GM13977 (cell line): ENCODE data around the gene ZNF324.

Source experiments
- DNase-seq: peaks from one replicate; pipeline ENCODE4 v3.0.0; 2012; ENCODE audit warnings: low spot score
- in situ Hi-C: fragments of 300-500 bp; cut with MboI; formaldehyde crosslinking; loops from one replicate; pipeline ENCODE4 v1.12.0; 2022; ENCODE audit warnings: low sequenced_read_pairs, low pct_unique_long_range_greater_than_20kb, mixed read lengths, inconsistent platforms; ENCODE audit not compliant: unreplicated experiment
- TF ChIP-seq, protein P1 (sequence below): IDR thresholded peaks from 2 replicates; pipeline ENCODE4 v1.5.1; 2012; ENCODE audit warnings: mild to moderate bottlenecking, control low read depth; ENCODE audit not compliant: insufficient read depth; ENCODE audit errors: extremely low read depth, missing control alignments

ZNF324 gene

DNA sequence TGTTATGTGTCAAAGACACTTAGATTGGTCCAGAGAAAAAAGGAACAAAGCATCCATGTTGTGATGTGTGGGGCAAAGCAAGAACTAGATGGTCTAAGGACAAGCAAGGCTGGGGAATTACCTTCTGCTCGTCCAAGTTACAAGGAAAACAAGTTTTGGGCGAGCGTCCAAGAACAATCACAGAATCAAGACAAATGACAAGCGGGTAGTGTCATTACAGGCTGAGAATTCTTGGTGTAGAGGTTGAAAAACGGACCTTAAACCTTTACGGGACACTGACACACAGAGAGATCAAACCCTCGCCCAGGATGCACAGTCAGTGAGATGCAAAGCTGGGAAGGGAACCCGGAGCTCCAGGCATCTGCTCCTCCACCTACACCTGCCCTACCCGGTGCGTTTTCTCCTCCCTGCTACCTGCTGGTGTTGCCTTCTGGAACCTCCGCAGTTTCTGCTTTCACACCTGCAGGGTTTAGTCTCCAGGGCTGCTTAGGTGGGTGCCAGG is 16.0 kb upstream of the ZNF324 start:
- no peak for DNase-seq
- TF ChIP-seq, protein P1, sequence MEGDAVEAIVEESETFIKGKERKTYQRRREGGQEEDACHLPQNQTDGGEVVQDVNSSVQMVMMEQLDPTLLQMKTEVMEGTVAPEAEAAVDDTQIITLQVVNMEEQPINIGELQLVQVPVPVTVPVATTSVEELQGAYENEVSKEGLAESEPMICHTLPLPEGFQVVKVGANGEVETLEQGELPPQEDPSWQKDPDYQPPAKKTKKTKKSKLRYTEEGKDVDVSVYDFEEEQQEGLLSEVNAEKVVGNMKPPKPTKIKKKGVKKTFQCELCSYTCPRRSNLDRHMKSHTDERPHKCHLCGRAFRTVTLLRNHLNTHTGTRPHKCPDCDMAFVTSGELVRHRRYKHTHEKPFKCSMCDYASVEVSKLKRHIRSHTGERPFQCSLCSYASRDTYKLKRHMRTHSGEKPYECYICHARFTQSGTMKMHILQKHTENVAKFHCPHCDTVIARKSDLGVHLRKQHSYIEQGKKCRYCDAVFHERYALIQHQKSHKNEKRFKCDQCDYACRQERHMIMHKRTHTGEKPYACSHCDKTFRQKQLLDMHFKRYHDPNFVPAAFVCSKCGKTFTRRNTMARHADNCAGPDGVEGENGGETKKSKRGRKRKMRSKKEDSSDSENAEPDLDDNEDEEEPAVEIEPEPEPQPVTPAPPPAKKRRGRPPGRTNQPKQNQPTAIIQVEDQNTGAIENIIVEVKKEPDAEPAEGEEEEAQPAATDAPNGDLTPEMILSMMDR = no peak
- in situ Hi-C loops = no loop called here

DNA sequence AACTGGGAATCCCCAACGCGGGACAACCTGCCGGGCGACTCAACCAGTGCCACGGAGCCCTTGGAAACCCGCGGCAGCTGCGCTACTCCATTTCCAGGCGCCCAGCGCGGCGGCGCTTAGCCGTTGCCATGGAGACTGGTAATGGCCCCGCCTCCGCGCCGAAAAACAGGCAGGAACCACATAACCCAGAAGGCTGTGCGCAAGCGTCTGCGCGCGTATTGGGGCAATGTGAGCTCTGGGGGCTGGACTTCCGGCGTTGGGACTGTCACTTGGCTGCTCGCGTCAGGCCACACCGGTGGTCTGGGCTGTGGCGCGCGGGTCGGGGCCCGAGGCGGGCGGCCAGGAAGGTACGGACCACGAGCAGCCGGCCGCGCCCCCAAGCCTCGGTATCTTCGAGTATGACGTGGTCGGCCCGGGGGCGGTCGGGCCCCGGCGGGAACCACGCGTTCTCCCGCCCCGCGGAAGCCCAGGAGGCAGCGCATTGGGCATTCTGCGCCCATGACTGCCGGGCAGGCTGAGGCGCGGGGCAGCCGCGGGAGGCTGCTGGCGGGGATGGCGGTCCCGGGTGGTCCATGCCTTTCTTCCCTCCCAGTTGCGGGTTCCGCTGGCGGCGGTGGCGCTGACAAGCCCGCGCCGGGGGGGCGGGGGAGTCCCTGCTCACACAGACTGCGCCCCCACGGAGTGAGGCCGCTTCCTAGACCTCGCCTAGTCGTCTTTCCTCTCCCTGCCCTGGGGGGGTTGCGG is 15.3 kb upstream of the ZNF324 start, which contains the start of gene ZNF324B:
Gene ZNF324B (plus strand): TSS at position 265 of the 744 bp plus-strand sequence. CDS start 2,080 bp downstream, outside the sequence.
- TF ChIP-seq, protein P1 = no peak
- peak; percentile 98 for DNase-seq
- in situ Hi-C loops = no loop called here

DNA sequence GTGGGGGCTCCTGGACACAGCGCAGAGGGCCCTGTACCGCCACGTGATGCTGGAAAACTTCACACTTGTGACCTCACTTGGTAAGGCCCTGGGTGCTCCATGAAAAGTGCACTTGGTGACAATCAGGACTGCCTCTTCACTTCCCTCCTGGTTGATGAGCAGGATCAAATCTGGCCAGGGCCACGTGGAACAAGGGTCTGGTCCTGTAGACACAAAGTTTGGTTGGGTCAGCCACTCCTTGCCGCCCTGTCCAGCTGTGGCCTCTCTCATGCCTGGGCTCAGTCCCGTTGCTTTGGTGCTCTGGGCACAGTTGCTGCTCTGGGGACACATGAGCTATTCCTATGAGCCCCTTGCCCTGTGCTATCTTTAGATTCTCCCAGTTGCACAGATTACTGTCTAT is 13.1 kb upstream of the ZNF324 start:
- TF ChIP-seq, protein P1 = no peak
- DNase-seq = no peak
- in situ Hi-C loops = no loop called here

DNA sequence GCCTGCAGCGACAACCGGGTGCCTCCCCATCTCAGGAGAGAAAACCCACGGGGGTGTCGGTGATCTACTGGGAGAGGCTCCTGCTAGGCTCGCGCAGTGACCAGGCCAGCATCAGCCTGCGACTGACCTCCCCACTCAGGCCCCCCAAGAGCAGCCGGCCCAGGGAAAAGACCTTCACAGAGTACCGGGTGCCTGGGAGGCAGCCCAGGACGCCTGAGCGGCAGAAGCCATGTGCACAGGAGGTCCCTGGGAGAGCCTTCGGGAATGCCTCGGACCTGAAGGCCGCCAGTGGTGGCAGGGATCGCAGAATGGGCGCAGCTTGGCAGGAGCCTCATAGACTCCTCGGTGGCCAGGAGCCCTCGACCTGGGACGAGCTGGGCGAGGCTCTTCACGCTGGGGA is 11.6 kb upstream of the ZNF324 start:
- no peak for DNase-seq
- in situ Hi-C loops = no loop called here
- TF ChIP-seq, protein P1 = no peak

DNA sequence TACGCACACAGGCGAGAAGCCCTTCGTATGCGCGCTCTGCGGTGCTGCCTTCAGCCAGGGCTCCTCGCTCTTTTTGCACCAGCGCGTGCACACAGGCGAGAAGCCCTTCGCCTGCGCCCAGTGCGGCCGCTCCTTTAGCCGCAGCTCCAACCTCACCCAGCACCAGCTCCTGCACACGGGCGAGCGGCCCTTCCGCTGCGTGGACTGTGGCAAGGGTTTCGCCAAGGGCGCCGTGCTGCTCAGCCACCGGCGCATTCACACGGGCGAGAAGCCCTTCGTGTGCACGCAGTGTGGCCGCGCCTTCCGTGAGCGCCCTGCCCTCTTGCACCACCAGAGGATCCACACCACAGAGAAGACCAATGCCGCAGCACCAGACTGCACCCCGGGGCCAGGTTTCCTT is 10.8 kb upstream of the ZNF324 start:
- in situ Hi-C loops = no loop called here
- no peak for DNase-seq
- TF ChIP-seq, protein P1 = no peak

DNA sequence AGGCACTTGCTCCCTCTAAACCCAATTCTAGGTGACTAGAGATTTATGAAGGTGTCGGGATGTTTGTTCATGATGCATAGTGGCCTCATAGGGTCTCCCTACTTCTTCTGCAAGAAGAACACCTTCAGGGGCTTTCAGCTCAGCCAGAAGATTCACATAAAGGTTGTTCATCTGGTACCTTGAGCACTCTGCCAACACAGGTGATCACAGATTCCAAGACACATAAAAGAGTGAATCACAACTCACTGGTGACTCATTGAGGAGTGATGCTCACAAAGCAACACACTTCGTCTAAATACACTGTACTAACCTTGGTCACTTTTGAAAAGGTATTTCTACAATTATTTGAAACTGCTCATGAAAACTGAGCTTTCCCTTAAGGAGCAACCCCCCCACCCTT is 6.8 kb upstream of the ZNF324 start:
- in situ Hi-C loops = no loop called here
- DNase-seq = no peak
- TF ChIP-seq, protein P1 = no peak
